Tibial artery (tissue), 4 donors: ENCODE measurements around the gene KCNIP4.

ENCODE experiments used
- DNase-seq, 2 donors: peaks; one replicate each; pipeline ENCODE4 v3.0.0-alpha.2; 2019
- H3K27ac ChIP-seq, 2 donors: fragments of 200-600 bp; sonication (generic) in 1 of 2; 1 replicate in 1 of 2; 2 replicates in 1 of 2; pipeline ENCODE4 v1.5.1; 2018 to 2019; ENCODE audit warnings: mild to moderate bottlenecking in 1 of 2
- H3K27me3 ChIP-seq, 2 donors: fragments of 200-600 bp; sonication (generic) in 1 of 2; one replicate each; pipeline versions ENCODE4 v1.5.1 to v1.6.0; 2016 to 2019
- H3K36me3 ChIP-seq, 3 donors: fragments of 200-600 bp; sonication (generic) in 2 of 3; one replicate each; pipeline ENCODE4 v1.5.1; 2016 to 2019; ENCODE audit warnings: mild to moderate bottlenecking in 2 of 3
- H3K4me1 ChIP-seq, 4 donors: fragments of 200-600 bp; sonication (generic) in 2 of 4; 1 replicate in 3 of 4; 2 replicates in 1 of 4; pipeline ENCODE4 v1.5.1; 2016 to 2019
- H3K4me3 ChIP-seq, 2 donors: fragments of 200-600 bp; sonication (generic) in 1 of 2; 1 replicate in 1 of 2; 2 replicates in 1 of 2; pipeline ENCODE4 v1.5.1; 2018 to 2019; ENCODE audit warnings: mild to moderate bottlenecking in 2 of 2
- H3K9me3 ChIP-seq, 3 donors: fragments of 200-600 bp; sonication (generic) in 1 of 3; one replicate each; pipeline ENCODE4 v1.5.1; 2016 to 2019
- intact Hi-C: fragments of 100-400 bp; cut with DNase I; formaldehyde crosslinking; loops from one replicate; pipeline ENCODE4 v1.15.0; 2023; ENCODE audit warnings: low total_unique reads
- TF ChIP-seq, protein P1 (sequence below), 2 experiments: fragments of 200-600 bp in 1 of 2; fragments of 450-650 bp in 1 of 2; IDR thresholded peaks; one replicate each; pipeline ENCODE4 v1.5.1; 2017 to 2019; ENCODE audit warnings: antibody characterized with exemption in 2 of 2, mild to moderate bottlenecking in 1 of 2, moderate library complexity in 1 of 2

Gene KCNIP4

DNA sequence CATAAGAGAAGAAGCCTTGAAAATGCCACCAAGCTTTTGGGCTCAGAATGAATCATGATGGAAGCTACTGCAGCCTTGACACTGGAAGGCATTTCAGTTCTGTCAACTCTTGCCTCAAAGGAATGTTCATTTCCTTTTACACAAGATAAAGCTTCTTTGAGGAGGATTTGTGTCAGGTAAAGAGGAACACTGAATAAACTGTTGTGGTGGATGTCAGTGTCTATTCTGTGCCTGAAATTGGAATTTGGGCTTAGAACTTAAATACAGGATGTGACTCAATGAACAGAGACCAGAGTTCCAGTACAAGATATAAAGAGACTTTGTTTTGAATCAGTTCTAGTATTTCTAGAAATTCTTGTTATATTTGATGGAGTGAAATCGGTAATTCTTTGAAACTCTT, 935.1 kb downstream of the KCNIP4 start:
- TF ChIP-seq, protein P1, sequence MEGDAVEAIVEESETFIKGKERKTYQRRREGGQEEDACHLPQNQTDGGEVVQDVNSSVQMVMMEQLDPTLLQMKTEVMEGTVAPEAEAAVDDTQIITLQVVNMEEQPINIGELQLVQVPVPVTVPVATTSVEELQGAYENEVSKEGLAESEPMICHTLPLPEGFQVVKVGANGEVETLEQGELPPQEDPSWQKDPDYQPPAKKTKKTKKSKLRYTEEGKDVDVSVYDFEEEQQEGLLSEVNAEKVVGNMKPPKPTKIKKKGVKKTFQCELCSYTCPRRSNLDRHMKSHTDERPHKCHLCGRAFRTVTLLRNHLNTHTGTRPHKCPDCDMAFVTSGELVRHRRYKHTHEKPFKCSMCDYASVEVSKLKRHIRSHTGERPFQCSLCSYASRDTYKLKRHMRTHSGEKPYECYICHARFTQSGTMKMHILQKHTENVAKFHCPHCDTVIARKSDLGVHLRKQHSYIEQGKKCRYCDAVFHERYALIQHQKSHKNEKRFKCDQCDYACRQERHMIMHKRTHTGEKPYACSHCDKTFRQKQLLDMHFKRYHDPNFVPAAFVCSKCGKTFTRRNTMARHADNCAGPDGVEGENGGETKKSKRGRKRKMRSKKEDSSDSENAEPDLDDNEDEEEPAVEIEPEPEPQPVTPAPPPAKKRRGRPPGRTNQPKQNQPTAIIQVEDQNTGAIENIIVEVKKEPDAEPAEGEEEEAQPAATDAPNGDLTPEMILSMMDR (IDR thresholded peaks at IDR 0.05) = no peak
- intact Hi-C loops = no loop called here

DNA sequence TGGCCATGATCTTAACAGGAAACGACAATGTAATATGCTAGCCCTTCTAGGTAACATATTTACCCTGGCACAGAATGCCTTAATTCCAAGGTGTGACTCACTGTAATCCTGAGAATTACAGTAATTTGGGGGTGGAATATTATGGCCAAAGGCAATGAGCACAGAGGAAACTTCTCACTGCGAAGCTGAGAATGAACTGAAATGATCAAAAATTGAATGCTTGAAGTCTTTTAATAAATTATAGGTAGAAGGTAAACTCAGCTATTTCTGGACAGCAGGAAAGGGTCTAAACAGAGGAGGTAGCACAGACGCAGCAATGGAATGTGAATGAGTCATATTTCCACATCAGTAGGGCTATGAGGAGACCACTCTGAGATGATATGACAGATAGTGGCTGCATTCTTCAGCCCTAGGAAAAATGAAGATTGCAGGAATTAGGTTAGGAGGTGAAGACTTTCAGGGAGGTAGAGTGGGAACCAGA, 935.7 kb downstream of the KCNIP4 start:
- Histone ChIP-seq H3K4me1 (no peaks in the 10 kb centered on the region), H3K9me3 (no peaks in the 10 kb centered on the region), H3K27me3 (no peaks in the 10 kb centered on the region), H3K27ac (no peak overlapping the region), H3K36me3 (no peaks in the 10 kb centered on the region), H3K4me3 (no peak overlapping the region)
- no peak for DNase-seq
- TF ChIP-seq, protein P1 (IDR thresholded peaks at IDR 0.05) = no peak
- intact Hi-C loops = no loop called here

More for the DNA sequence above, 935.1 kb downstream of the KCNIP4 start:
- Histone ChIP-seq H3K4me1 (no peaks in the 10 kb centered on the region), H3K27ac (no peak overlapping the region), H3K4me3 (no peak overlapping the region), H3K36me3 (no peaks in the 10 kb centered on the region), H3K9me3 (no peaks in the 10 kb centered on the region), H3K27me3 (no peaks in the 10 kb centered on the region)
- DNase-seq = no peak

DNA sequence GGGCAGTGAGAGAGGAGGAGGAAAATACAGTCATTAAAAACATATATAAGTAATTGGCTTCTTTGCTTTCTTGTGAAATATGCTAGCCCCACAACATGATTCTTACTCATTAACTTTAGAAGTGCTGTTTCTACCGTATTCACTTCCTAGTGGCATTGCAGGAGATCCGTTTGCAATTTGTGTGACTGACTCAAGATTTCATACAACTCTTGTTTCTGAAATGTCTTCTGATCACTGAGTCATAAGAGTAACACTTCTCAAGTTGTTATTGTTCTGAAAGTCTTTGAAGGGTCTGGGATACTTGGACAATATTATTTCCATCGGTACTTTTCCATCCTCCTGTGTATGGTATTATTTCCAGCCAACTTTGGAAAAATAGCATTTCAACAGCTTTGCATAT, 937.5 kb downstream of the KCNIP4 start:
- TF ChIP-seq, protein P1 (IDR thresholded peaks at IDR 0.05) = no peak
- Histone ChIP-seq H3K4me1 (no peaks in the 10 kb centered on the region), H3K27me3 (no peaks in the 10 kb centered on the region), H3K36me3 (no peaks in the 10 kb centered on the region), H3K9me3 (no peaks in the 10 kb centered on the region), H3K4me3 (no peak overlapping the region), H3K27ac (no peak overlapping the region)
- DNase-seq = no peak
- intact Hi-C loops = no loop called here

DNA sequence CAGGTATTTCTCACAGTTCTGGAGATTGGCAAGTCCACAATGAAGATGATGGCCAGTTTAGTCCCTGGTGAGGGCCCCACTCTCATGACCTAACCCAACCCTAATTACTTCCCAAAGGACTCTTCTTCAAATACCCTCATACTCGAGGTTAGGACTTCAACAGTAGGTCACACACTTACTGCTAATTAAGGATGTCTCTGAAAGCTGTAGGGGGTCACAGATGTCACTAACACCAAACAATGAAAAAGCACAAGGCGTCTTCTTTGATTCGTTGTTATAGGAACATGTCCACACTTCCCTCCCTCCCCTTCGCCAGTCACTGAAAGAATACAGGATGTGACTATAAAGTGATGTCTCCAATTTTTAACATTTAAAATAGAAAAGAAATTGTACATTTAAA, 938.6 kb downstream of the KCNIP4 start:
- no peak overlapping the region for H3K4me3 ChIP-seq
- H3K27me3 ChIP-seq = no peaks in the 10 kb centered on the region
- H3K36me3 ChIP-seq = no peaks in the 10 kb centered on the region
- intact Hi-C loops = no loop called here
- TF ChIP-seq, protein P1 (IDR thresholded peaks at IDR 0.05) = no peak
- no peaks in the 10 kb centered on the region for H3K4me1 ChIP-seq
- no peak for DNase-seq
- H3K27ac ChIP-seq = no peak overlapping the region
- H3K9me3 ChIP-seq = no peaks in the 10 kb centered on the region

DNA sequence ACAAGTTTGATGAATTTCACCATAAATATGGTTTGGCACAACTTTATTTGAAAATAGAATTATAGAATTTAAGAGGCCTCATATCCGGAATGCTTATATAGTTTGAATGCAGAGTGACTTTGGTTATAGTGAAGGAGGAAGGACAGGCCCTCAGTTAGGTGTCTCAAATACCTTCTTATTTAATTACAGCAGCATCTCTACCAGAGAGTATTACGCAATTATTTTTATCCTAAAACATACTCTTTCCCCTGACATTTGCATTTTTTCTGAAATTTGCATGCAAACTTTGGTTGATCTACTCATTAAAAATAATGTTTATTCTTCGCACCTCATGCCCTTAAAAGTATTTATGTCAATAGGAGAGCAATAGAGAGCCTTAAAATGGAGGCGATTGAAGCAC, 942.9 kb downstream of the KCNIP4 start:
- DNase-seq = no peak
- no peak overlapping the region for H3K4me3 ChIP-seq
- H3K27me3 ChIP-seq = no peaks in the 10 kb centered on the region
- TF ChIP-seq, protein P1 (IDR thresholded peaks at IDR 0.05) = no peak
- H3K36me3 ChIP-seq = no peaks in the 10 kb centered on the region
- H3K4me1 ChIP-seq = no peaks in the 10 kb centered on the region
- no peaks in the 10 kb centered on the region for H3K9me3 ChIP-seq
- intact Hi-C loops = no loop called here
- no peak overlapping the region for H3K27ac ChIP-seq

DNA sequence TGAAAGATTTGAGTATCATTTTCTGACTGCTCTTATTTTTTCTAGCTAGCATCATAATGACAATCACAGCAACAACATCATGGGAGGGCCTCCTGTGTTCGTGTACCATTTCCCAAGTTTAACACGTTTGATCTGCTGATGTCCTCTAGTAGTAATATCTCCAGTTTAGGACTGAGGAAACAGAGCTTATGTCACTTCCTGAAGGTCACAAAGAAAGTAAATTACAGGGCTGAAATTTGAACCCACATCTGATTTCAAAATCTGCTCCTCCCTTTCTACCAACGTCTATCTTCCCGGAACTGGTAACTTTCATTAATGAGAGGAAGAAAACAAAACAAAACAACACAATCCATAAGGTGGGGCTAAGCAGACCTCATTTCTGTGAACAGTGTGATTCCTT, 945.6 kb downstream of the KCNIP4 start:
- Histone ChIP-seq H3K27me3 (no peaks in the 10 kb centered on the region), H3K27ac (no peak overlapping the region), H3K9me3 (no peaks in the 10 kb centered on the region), H3K4me1 (no peaks in the 10 kb centered on the region), H3K4me3 (no peak overlapping the region), H3K36me3 (no peaks in the 10 kb centered on the region)
- no peak for DNase-seq
- TF ChIP-seq, protein P1 (IDR thresholded peaks at IDR 0.05) = no peak
- intact Hi-C loops = no loop called here
